GM23338 (cell line): Measurements from ENCODE around the gene TNNT3. TPM values are rescaled to one million over a fixed set of nuclear protein-coding genes. Genes with fewer than 3 reads are reported as not detected.

ENCODE experiments used
- ATAC-seq: fragments of 200-7000 bp; cut with Tn5 transposase; 3 replicates; pipeline ENCODE4 v1.9.1; 2020
- DNase-seq: peaks from one replicate; pipeline ENCODE4 v3.0.0-alpha.2; 2015; ENCODE audit warnings: low spot score
- H2AFZ ChIP-seq: fragments of 200-600 bp; sonication (generic); 2 replicates; pipeline ENCODE4 v1.8.0; 2016; ENCODE audit warnings: antibody characterized with exemption, mild to moderate bottlenecking, moderate library complexity
- H3F3A ChIP-seq: fragments of 200-600 bp; sonication (generic); replicated peaks from 2 replicates; pipeline ENCODE4 v1.8.0; 2017; ENCODE audit warnings: antibody characterized with exemption, mixed run types, low read depth
- H3K27ac ChIP-seq: fragments of 200-600 bp; sonication (generic); 2 replicates; pipeline ENCODE4 v1.6.1; 2016; ENCODE audit warnings: low read depth
- H3K27me3 ChIP-seq: fragments of 200-600 bp; sonication (generic); 2 replicates; pipeline ENCODE4 v1.8.0; 2016; ENCODE audit warnings: mild to moderate bottlenecking, mixed run types, moderate library complexity; ENCODE audit not compliant: insufficient read depth
- H3K36me3 ChIP-seq: fragments of 200-600 bp; sonication (generic); 2 replicates; pipeline ENCODE4 v1.8.0; 2016; ENCODE audit warnings: mild to moderate bottlenecking; ENCODE audit not compliant: insufficient read depth
- H3K4me1 ChIP-seq: fragments of 200-600 bp; sonication (generic); 2 replicates; pipeline ENCODE4 v1.8.0; 2016; ENCODE audit warnings: mild to moderate bottlenecking, moderate library complexity; ENCODE audit not compliant: insufficient read depth
- H3K4me2 ChIP-seq: fragments of 200-600 bp; sonication (generic); 2 replicates; pipeline ENCODE4 v1.7.1; 2017; ENCODE audit warnings: mixed run types
- H3K4me3 ChIP-seq: fragments of 200-600 bp; sonication (generic); 2 replicates; pipeline ENCODE4 v1.6.1; 2016; ENCODE audit warnings: mixed run types
- H3K79me2 ChIP-seq: fragments of 200-600 bp; sonication (generic); replicated peaks from 2 replicates; pipeline ENCODE4 v1.8.0; 2017; ENCODE audit warnings: mild to moderate bottlenecking; ENCODE audit not compliant: insufficient read depth
- H3K9me2 ChIP-seq: fragments of 200-600 bp; sonication (generic); 2 replicates; pipeline ENCODE4 v1.8.0; 2017; ENCODE audit not compliant: insufficient read depth
- H4K20me1 ChIP-seq: fragments of 200-600 bp; sonication (generic); replicated peaks from 2 replicates; pipeline ENCODE4 v1.8.0; 2017; ENCODE audit warnings: mild to moderate bottlenecking; ENCODE audit not compliant: insufficient read depth
- H3K27ac Mint-ChIP-seq: 2 replicates; pipeline ENCODE4 v1.8.0; 2020; ENCODE audit warnings: inconsistent platforms, mild to moderate bottlenecking, moderate library complexity, mixed read lengths
- H3K27me3 Mint-ChIP-seq: 3 replicates; pipeline ENCODE4 v1.8.0; 2022; ENCODE audit warnings: low read depth, mild to moderate bottlenecking, moderate library complexity, mixed read lengths, inconsistent platforms; ENCODE audit not compliant: insufficient read depth, poor library complexity
- H3K36me3 Mint-ChIP-seq: 3 replicates; pipeline ENCODE4 v1.8.0; 2021; ENCODE audit warnings: low read depth, mild to moderate bottlenecking, inconsistent platforms, moderate library complexity, mixed read lengths
- H3K4me1 Mint-ChIP-seq: 3 replicates; pipeline ENCODE4 v1.8.0; 2020; ENCODE audit warnings: mild to moderate bottlenecking, inconsistent platforms, mixed read lengths
- H3K4me3 Mint-ChIP-seq: 3 replicates; pipeline ENCODE4 v1.8.0; 2021; ENCODE audit warnings: moderate library complexity, mild to moderate bottlenecking, inconsistent platforms, mixed read lengths
- H3K9me3 Mint-ChIP-seq: 3 replicates; pipeline ENCODE4 v1.8.0; 2020; ENCODE audit warnings: moderate library complexity, mild to moderate bottlenecking, inconsistent platforms, mixed read lengths
- CREB1 ChIP-seq: fragments of 250-450 bp; sonication (Bioruptor Pico); IDR thresholded peaks from 2 replicates; pipeline ENCODE4 v1.5.0; 2020; ENCODE audit warnings: low read depth, mild to moderate bottlenecking, moderate library complexity
- CTCF ChIP-seq, 2 experiments: fragments of 200-600 bp in 1 of 2; sonication (generic) in 1 of 2; conservative IDR thresholded peaks; 2 replicates each; pipeline versions ENCODE4 v1.5.1 to v1.6.1; 2016 to 2017; ENCODE audit warnings: antibody characterized with exemption in 2 of 2, low read depth in 2 of 2, mild to moderate bottlenecking in 2 of 2, moderate library complexity in 1 of 2
- ETS1 ChIP-seq: IDR thresholded peaks from 2 replicates; pipeline ENCODE4 v1.6.1; 2016; ENCODE audit warnings: antibody characterized with exemption
- EZH2phosphoT487 ChIP-seq: fragments of 200-600 bp; sonication (generic); IDR thresholded peaks from one replicate; pipeline ENCODE4 v1.8.1; 2018; ENCODE audit warnings: antibody characterized with exemption; ENCODE audit not compliant: unreplicated experiment
- JUNB ChIP-seq: IDR thresholded peaks from one replicate; pipeline ENCODE4 v1.6.1; 2016; ENCODE audit warnings: antibody characterized with exemption; ENCODE audit not compliant: unreplicated experiment
- POLR2AphosphoS5 ChIP-seq: IDR thresholded peaks from 2 replicates; pipeline ENCODE4 v1.6.1; 2016; ENCODE audit warnings: antibody characterized with exemption, low read depth
- REST ChIP-seq: IDR thresholded peaks from one replicate; pipeline ENCODE4 v1.6.1; 2018; ENCODE audit warnings: antibody characterized with exemption; ENCODE audit not compliant: unreplicated experiment
- STAT1 ChIP-seq: IDR thresholded peaks from one replicate; pipeline ENCODE4 v1.6.1; 2016; ENCODE audit warnings: antibody characterized with exemption; ENCODE audit not compliant: unreplicated experiment
- ZNF462 ChIP-seq: fragments of 250-450 bp; sonication (Bioruptor Pico); IDR thresholded peaks from 2 replicates; pipeline ENCODE4 v1.5.0; 2020; ENCODE audit warnings: mild to moderate bottlenecking, moderate library complexity
- polyA plus RNA-seq: library from polyadenylated mRNA; unstranded; fragments of >200 nt; fragmentation: Nextera tagmentation; extraction: Ambion mirVana; gene quantifications from 2 replicates; pipeline ENCODE4 v1.2.1, GENCODE V29; 2016
- total RNA-seq: library from RNA; depleted of rRNA; stranded (reverse); fragments of >200 nt; shearing (Covaris generic); gene quantifications from 2 replicates; pipeline ENCODE4 v1.2.3, GENCODE V29; 2014

Gene TNNT3
- total and polyA plus RNA-seq, 2 experiments from 2014 or later: not detected

- no peak for TF ChIP-seq STAT1
These were observed 38.9 kb downstream of the TNNT3 start (continued) for GRCh38 chr11:1958367-1958766.

DNA sequence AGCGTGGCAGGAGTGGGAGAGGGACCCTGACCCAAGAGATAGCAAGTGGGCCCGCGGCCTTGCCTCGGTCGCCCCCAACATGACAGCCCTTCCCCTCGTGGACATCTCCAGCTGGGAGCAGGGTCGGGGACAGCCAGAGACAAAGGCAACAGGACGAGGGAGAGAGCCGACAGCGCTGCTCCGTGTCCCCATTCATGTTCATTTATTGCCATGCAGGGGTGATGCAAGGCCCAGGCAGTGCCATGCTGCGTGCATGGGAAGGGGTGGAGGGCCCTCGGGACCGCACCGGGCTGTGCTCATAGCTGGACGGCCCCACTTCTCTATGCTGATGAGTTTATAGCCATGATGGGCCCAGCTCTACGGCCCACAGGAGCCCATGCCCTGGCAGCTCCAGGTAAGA, 40.3 kb downstream of the TNNT3 start:
- Histone ChIP-seq H3K4me3 (no peak overlapping the region), H2AFZ (no peak overlapping the region), H3K27ac (no peak overlapping the region), H3K36me3 (no peaks in the 10 kb centered on the region), H3K9me2 (no peaks in the 10 kb centered on the region), H3F3A (no peaks in the 10 kb centered on the region), H3K27me3 (no peaks in the 10 kb centered on the region), H3K79me2 (no peaks in the 10 kb centered on the region), H4K20me1 (no peaks in the 10 kb centered on the region), H3K4me2 (no peak overlapping the region), H3K4me1 (no peaks in the 10 kb centered on the region)
- H3K9me3 Mint-ChIP-seq: no peaks in the 10 kb centered on the region
- no peak overlapping the region for H3K4me3 Mint-ChIP-seq
- no peaks in the 10 kb centered on the region for H3K36me3 Mint-ChIP-seq
- TF ChIP-seq ETS1: no peak
- TF ChIP-seq POLR2AphosphoS5: no peak
- TF ChIP-seq JUNB: no peak
- TF ChIP-seq CREB1 (CRISPR knock-in tag): no peak
- no peak for TF ChIP-seq ZNF462
- no peak for TF ChIP-seq CTCF (conservative IDR thresholded peaks at IDR 0.05; ENCODE audit: low read depth in 2 of 2)
- no peak for TF ChIP-seq STAT1
- no peak for TF ChIP-seq EZH2phosphoT487
- TF ChIP-seq REST: no peak
- DNase-seq (no peak), ATAC-seq (no peak)
- H3K27me3 Mint-ChIP-seq: no peaks in the 10 kb centered on the region
- H3K4me1 Mint-ChIP-seq: no peaks in the 10 kb centered on the region
- H3K27ac Mint-ChIP-seq: no peak overlapping the region
